Endothelial cell of umbilical vein (primary cell): ENCODE results near the gene CTSH. TPM values are rescaled to one million over a fixed set of nuclear protein-coding genes. Genes with fewer than 3 reads are reported as not detected.

ENCODE experiments used
- BruUV-seq: library from RNA; stranded (reverse); fragments of 400-500 nt; replicated peaks from 2 replicates; lab custom pipeline; 2021; lab: Mats Ljungman, UMichigan
- CTCF ChIA-PET: fragments of 300-600, 350-600 bp; sonication (Branson Sonifier 250); formaldehyde crosslinking; loops from one replicate; lab custom pipeline; 2021; ENCODE audit warnings: antibody characterized with exemption, inconsistent platforms; lab: Charles Lee
- POLR2A ChIA-PET: fragments of 300-600, 350-600 bp; sonication (Branson Sonifier 250); formaldehyde crosslinking; loops from one replicate; lab custom pipeline; 2021; ENCODE audit warnings: antibody characterized with exemption, inconsistent platforms; lab: Charles Lee
- DNase-seq: peaks from one replicate; pipeline ENCODE4 v3.0.0-alpha.2; 2011; ENCODE audit warnings: low read depth, low spot score
- FAIRE-seq: peaks from 2 replicates; lab custom pipeline; 2011; peaks lifted over from hg19 to GRCh38; lab: Jason Lieb, UNC
- H2AFZ ChIP-seq: 2 replicates; pipeline ENCODE4 v1.6.0; 2012; ENCODE audit warnings: low read depth, low read length, control low read depth, inconsistent platforms
- H3K27ac ChIP-seq: 2 replicates; pipeline ENCODE4 v1.5.1; 2011; ENCODE audit warnings: low read depth, mild to moderate bottlenecking, control low read depth, low read length, moderate library complexity; ENCODE audit not compliant: insufficient read depth
- H3K27me3 ChIP-seq, 2 experiments: 2 replicates each; pipeline versions ENCODE4 v1.6.0 to v1.6.1; 2011; ENCODE audit warnings: low read length in 2 of 2, mixed read lengths in 1 of 2; ENCODE audit not compliant: control insufficient read depth in 2 of 2, insufficient read depth in 2 of 2
- H3K36me3 ChIP-seq, 2 experiments: 2 replicates in 1 of 2; 3 replicates in 1 of 2; pipeline ENCODE4 v1.5.1; 2011; ENCODE audit warnings: low read length in 2 of 2, mild to moderate bottlenecking in 1 of 2, moderate library complexity in 1 of 2; ENCODE audit not compliant: control insufficient read depth in 2 of 2, insufficient read depth in 2 of 2; ENCODE audit errors: extremely low read depth in 1 of 2
- H3K4me1 ChIP-seq: 3 replicates; pipeline ENCODE4 v1.5.1; 2011; ENCODE audit warnings: mild to moderate bottlenecking, low read length; ENCODE audit not compliant: control insufficient read depth, insufficient read depth; ENCODE audit errors: extremely low read depth
- H3K4me2 ChIP-seq: 2 replicates; pipeline ENCODE4 v1.6.1; 2011; ENCODE audit warnings: low read length, control low read depth, mixed read lengths; ENCODE audit not compliant: insufficient read depth
- H3K4me3 ChIP-seq, 3 experiments: fragments of 200-600 bp in 1 of 3; sonication (generic), shearing (Covaris generic) in 1 of 3; replicated peaks in 1 of 3; 2 replicates each; pipeline ENCODE4 v1.5.1; 2011 to 2016; ENCODE audit warnings: control low read depth in 3 of 3, low read length in 3 of 3, mild to moderate bottlenecking in 2 of 3, inconsistent platforms in 1 of 3, low read depth in 1 of 3, moderate library complexity in 1 of 3; ENCODE audit not compliant: insufficient read depth in 1 of 3
- H3K79me2 ChIP-seq: 2 replicates; pipeline ENCODE4 v1.6.0; 2012; ENCODE audit warnings: low read length, inconsistent platforms; ENCODE audit not compliant: control insufficient read depth, insufficient read depth
- H3K9ac ChIP-seq: replicated peaks from 2 replicates; pipeline ENCODE3; 2011; ENCODE audit warnings: low read length, control low read depth; ENCODE audit not compliant: insufficient read depth; ENCODE audit errors: extremely low read depth
- H3K9me1 ChIP-seq: replicated peaks from 3 replicates; pipeline ENCODE4 v1.6.0; 2011; ENCODE audit warnings: mild to moderate bottlenecking, low read length; ENCODE audit not compliant: control insufficient read depth, insufficient read depth; ENCODE audit errors: extremely low read depth
- H3K9me3 ChIP-seq: replicated peaks from 2 replicates; pipeline ENCODE4 v1.5.1; 2012; ENCODE audit warnings: low read length, inconsistent platforms; ENCODE audit not compliant: control insufficient read depth, insufficient read depth
- H4K20me1 ChIP-seq: replicated peaks from 2 replicates; pipeline ENCODE3; 2011; ENCODE audit warnings: mild to moderate bottlenecking, low read length; ENCODE audit not compliant: control insufficient read depth, insufficient read depth; ENCODE audit errors: extremely low read depth
- EZH2 ChIP-seq: IDR thresholded peaks from 2 replicates; pipeline ENCODE4 v1.6.1; 2012; ENCODE audit warnings: borderline replicate concordance, low read depth, mild to moderate bottlenecking, moderate library complexity, low read length, inconsistent platforms; ENCODE audit not compliant: severe bottlenecking
- FOS ChIP-seq: IDR thresholded peaks from 2 replicates; pipeline ENCODE4 v1.6.1; 2011; ENCODE audit warnings: mild to moderate bottlenecking, low read length, moderate library complexity, borderline replicate concordance; ENCODE audit not compliant: insufficient read depth
- GATA2 ChIP-seq: IDR thresholded peaks from 2 replicates; pipeline ENCODE4 v1.7.0; 2011; ENCODE audit warnings: low read depth, mild to moderate bottlenecking, moderate library complexity, mixed read lengths, low read length; ENCODE audit not compliant: insufficient read length, insufficient read depth
- JUN ChIP-seq: IDR thresholded peaks from 2 replicates; pipeline ENCODE4 v1.6.1; 2011; ENCODE audit warnings: borderline replicate concordance, low read depth; ENCODE audit not compliant: insufficient read length, insufficient read depth
- MYC ChIP-seq: IDR thresholded peaks from one replicate; pipeline ENCODE4 v1.6.1; 2011; ENCODE audit warnings: mild to moderate bottlenecking, low read depth, low read length
- POLR2A ChIP-seq: IDR thresholded peaks from 2 replicates; pipeline ENCODE4 v1.6.1; 2012; ENCODE audit warnings: low read depth, mild to moderate bottlenecking, control low read depth, low read length
- POLR2AphosphoS5 ChIP-seq: IDR thresholded peaks from 2 replicates; pipeline ENCODE4 v1.6.1; 2012; ENCODE audit warnings: low read depth, mild to moderate bottlenecking, control low read depth, low read length, moderate library complexity; ENCODE audit not compliant: insufficient read depth
- dilution Hi-C: fragments of 300-500 bp; cut with MboI; formaldehyde crosslinking; loops from one replicate; pipeline ENCODE4 v1.15.0; 2019; ENCODE audit warnings: low sequenced_read_pairs; ENCODE audit not compliant: extremely low pct_ligation_motif_present
- intact Hi-C: fragments of 100-400 bp; cut with micrococcal nuclease; formaldehyde crosslinking; loops from one replicate; pipeline ENCODE4 v1.10.0; 2022
- polyA plus RNA-seq, 4 experiments: library from polyadenylated mRNA; depleted of rRNA in 3 of 4; stranded (reverse) in 3 of 4; unstranded in 1 of 4; fragments of >200 nt; gene quantifications; 2 replicates each; pipeline versions ENCODE4 v1.2.1 to v1.2.3, GENCODE V29; 2011 to 2012; ENCODE audit warnings: missing spikeins in 1 of 4
- total RNA-seq: library from RNA; stranded (reverse); gene quantifications from 2 replicates; pipeline ENCODE4 v1.2.3, GENCODE V29; 2021
- TF ChIP-seq, protein P1 (sequence below): IDR thresholded peaks from 2 replicates; pipeline ENCODE4 v1.6.1; 2011; ENCODE audit not compliant: insufficient read depth, insufficient read length
- TF ChIP-seq, protein P2 (sequence below), 2 donors: IDR thresholded peaks; 1 replicate in 1 of 2; 2 replicates in 1 of 2; pipeline ENCODE4 v1.5.1; 2011; ENCODE audit warnings: low read length in 2 of 2, mild to moderate bottlenecking in 2 of 2, moderate library complexity in 2 of 2, control low read depth in 1 of 2, inconsistent platforms in 1 of 2, low read depth in 1 of 2; ENCODE audit not compliant: insufficient read depth in 1 of 2; ENCODE audit errors: extremely low read depth in 1 of 2

CTSH gene
- total and polyA plus RNA-seq, 2 donors (not counting 3 experiments of a cell fraction or from before 2014, with no cell fraction given): 7.0 to 7.4 TPM

DNA sequence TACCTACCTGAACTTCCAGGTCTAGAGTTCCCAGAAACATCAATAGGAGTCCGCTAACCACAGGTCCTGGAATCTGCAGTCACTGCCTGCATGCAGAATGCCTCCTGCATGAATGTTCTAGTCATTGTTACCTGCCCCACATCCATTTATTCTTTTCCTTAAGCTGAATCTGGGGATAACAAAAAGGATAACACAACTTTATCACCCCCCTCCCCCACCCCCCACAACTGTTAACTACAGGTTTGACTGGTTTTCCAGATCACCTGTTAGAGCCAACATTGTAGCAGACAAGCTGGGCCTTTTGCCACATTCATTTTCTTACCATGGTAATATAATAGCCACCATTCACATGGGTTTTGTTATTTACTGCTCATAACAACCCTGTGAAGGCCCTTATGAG, 4.6 kb upstream of the CTSH start:
- Histone ChIP-seq H3K9me3 (no peaks in the 10 kb centered on the region), H3K27me3 (peaks cover 2 to 5% of the 10 kb centered on the region in 2 experiments), H3K4me3 (no peak overlapping the region), H2AFZ (no peak overlapping the region), H3K4me1 (peaks cover 12% of the 10 kb centered on the region), H3K27ac (no peak overlapping the region), H3K9ac (no peak overlapping the region), H3K9me1 (no peaks in the 10 kb centered on the region), H3K4me2 (no peak overlapping the region), H3K36me3 (no peaks in the 10 kb centered on the region), H4K20me1 (no peaks in the 10 kb centered on the region), H3K79me2 (no peaks in the 10 kb centered on the region)
- dilution Hi-C loops (no loop called here), intact Hi-C loops (no loop called here)
- ChIA-PET CTCF (interaction anchor here (1.1 to 2.4 kb wide), 3 partner anchors 30 to 57 kb away, joined by 3 to 9 read pairs (median 7); no protein-coding TSS in a partner anchor), POLR2A (no interaction called here)
- no peak for FAIRE-seq
- TF ChIP-seq MYC: no peak
- TF ChIP-seq POLR2A: no peak
- no peak for TF ChIP-seq JUN
- no peak for TF ChIP-seq FOS
- TF ChIP-seq EZH2: no peak
- no peak for TF ChIP-seq GATA2
- TF ChIP-seq, protein P1, sequence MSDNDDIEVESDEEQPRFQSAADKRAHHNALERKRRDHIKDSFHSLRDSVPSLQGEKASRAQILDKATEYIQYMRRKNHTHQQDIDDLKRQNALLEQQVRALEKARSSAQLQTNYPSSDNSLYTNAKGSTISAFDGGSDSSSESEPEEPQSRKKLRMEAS: no peak
- TF ChIP-seq, protein P2, sequence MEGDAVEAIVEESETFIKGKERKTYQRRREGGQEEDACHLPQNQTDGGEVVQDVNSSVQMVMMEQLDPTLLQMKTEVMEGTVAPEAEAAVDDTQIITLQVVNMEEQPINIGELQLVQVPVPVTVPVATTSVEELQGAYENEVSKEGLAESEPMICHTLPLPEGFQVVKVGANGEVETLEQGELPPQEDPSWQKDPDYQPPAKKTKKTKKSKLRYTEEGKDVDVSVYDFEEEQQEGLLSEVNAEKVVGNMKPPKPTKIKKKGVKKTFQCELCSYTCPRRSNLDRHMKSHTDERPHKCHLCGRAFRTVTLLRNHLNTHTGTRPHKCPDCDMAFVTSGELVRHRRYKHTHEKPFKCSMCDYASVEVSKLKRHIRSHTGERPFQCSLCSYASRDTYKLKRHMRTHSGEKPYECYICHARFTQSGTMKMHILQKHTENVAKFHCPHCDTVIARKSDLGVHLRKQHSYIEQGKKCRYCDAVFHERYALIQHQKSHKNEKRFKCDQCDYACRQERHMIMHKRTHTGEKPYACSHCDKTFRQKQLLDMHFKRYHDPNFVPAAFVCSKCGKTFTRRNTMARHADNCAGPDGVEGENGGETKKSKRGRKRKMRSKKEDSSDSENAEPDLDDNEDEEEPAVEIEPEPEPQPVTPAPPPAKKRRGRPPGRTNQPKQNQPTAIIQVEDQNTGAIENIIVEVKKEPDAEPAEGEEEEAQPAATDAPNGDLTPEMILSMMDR (IDR thresholded peaks at IDR 0.05; ENCODE audit: extremely low read depth in 1 of 2, insufficient read depth in 1 of 2, low read depth in 1 of 2, low read length in 2 of 2): no peak
- TF ChIP-seq POLR2AphosphoS5: no peak
- BruUV-seq: no TSS peak
- DNase-seq: no peak
